Measurements from ENCODE around the gene NID1. TPM values are rescaled to one million over a fixed set of nuclear protein-coding genes. Genes with fewer than 3 reads are reported as not detected.

Gene NID1
- total and polyA plus RNA-seq, 4 donors = 21.2 to 90.1 (median 55.2) TPM

GRCh38 chr1:236079703-236080102 is 14.8 kb upstream of the NID1 start:
- DNase-seq (ENCODE audit: low spot score) = no peak

More at GRCh38 chr1:236079703-236080102, 14.8 kb upstream of the NID1 start:
- Histone ChIP-seq H3K9ac (ENCODE audit: low read depth in 1 of 2, low read length in 2 of 2) (no peak overlapping the region), H3K27me3 (ENCODE audit: control insufficient read depth in 4 of 4, insufficient read depth in 4 of 4, low read length in 3 of 4) (no peaks in the 10 kb centered on the region), H3K9me3 (ENCODE audit: control insufficient read depth in 4 of 4, low read length in 3 of 4) (no peaks in the 10 kb centered on the region), H3K36me3 (ENCODE audit: control insufficient read depth in 4 of 4, insufficient read depth in 3 of 4, low read depth in 1 of 4, low read length in 3 of 4) (no peaks in the 10 kb centered on the region), H3K4me1 (ENCODE audit: control insufficient read depth in 4 of 4, insufficient read depth in 4 of 4, low read length in 3 of 4) (peaks cover 2 to 22% (median 14%) of the 10 kb centered on the region in 4 donors), H3K4me3 (ENCODE audit: low read depth in 1 of 3, low read length in 3 of 3) (no peak overlapping the region), H3K27ac (ENCODE audit: low read depth in 1 of 2, low read length in 2 of 2) (no peak overlapping the region)
- 96% methylated on average over 5 of the region's 5 CpGs for WGBS
- TF ChIP-seq REST (IDR thresholded peaks at IDR 0.05) (no peak), NR2F2 (IDR thresholded peaks at IDR 0.05) (no peak), FOXA2 (IDR thresholded peaks at IDR 0.05) (no peak), MAX (IDR thresholded peaks at IDR 0.05) (no peak), ZBTB33 (IDR thresholded peaks at IDR 0.05) (no peak), TAF1 (conservative IDR thresholded peaks at IDR 0.05) (no peak), HNF4G (IDR thresholded peaks at IDR 0.05) (no peak), YY1 (IDR thresholded peaks at IDR 0.05) (no peak), HNF4A (conservative IDR thresholded peaks at IDR 0.05) (no peak), CTCF (IDR thresholded peaks at IDR 0.05; ENCODE audit: low read depth, low read length, missing input control) (no peak), SP1 (IDR thresholded peaks at IDR 0.05) (no peak), JUND (IDR thresholded peaks at IDR 0.05) (no peak), RXRA (IDR thresholded peaks at IDR 0.05) (no peak), GABPA (IDR thresholded peaks at IDR 0.05 in 1 of 2, conservative IDR thresholded peaks at IDR 0.05 in 1 of 2) (no peak)
